Activated CD4-positive, alpha-beta T cell treated with anti-CD3 and anti-CD28 coated beads, Interleukin-2, amount 10 ng/mL, durations not matched to agents 24 days and 14 days (primary cell): Measurements from ENCODE around the gene ADGB. TPM values are rescaled to one million over a fixed set of nuclear protein-coding genes. Genes with fewer than 3 reads are reported as not detected.
"Not testable (repeated sequence)": the region's sequence is repeated elsewhere in the genome, so short reads cannot be mapped to it uniquely, and the experiment has no call there.

ENCODE experiments used
- DNase-seq: peaks from one replicate; pipeline ENCODE4 v3.0.0; 2022
- H3K27ac Mint-ChIP-seq: one replicate; pipeline ENCODE4 v1.8.0; 2022; ENCODE audit warnings: mild to moderate bottlenecking, mixed read lengths
- H3K27me3 Mint-ChIP-seq: one replicate; pipeline ENCODE4 v1.8.0; 2022; ENCODE audit warnings: mixed read lengths
- H3K36me3 Mint-ChIP-seq: one replicate; pipeline ENCODE4 v1.8.0; 2022; ENCODE audit warnings: low read depth, mild to moderate bottlenecking, mixed read lengths
- H3K4me1 Mint-ChIP-seq: one replicate; pipeline ENCODE4 v1.8.0; 2021; ENCODE audit warnings: mixed read lengths
- H3K4me3 Mint-ChIP-seq: one replicate; pipeline ENCODE4 v1.8.0; 2022; ENCODE audit warnings: mild to moderate bottlenecking, moderate library complexity, mixed read lengths
- H3K9me3 Mint-ChIP-seq: one replicate; pipeline ENCODE4 v1.8.0; 2021; ENCODE audit warnings: mixed read lengths
- intact Hi-C: fragments of 100-400 bp; cut with micrococcal nuclease; formaldehyde crosslinking; loops from one replicate; pipeline ENCODE4 v1.15.1; 2023
- total RNA-seq: library from RNA; stranded (reverse); gene quantifications from 2 replicates; pipeline ENCODE4 v1.2.3, GENCODE V29; 2022

ADGB gene
- total RNA-seq, 1 donor from 2014 or later, result not detected

GRCh38 chr6:146753306-146753705 is 154.5 kb downstream of the ADGB start:
- no peak overlapping the region for H3K27ac Mint-ChIP-seq
- no peak for DNase-seq
- H3K36me3 Mint-ChIP-seq, result no peaks in the 10 kb centered on the region
- intact Hi-C loops, result no loop called here
- peaks cover 9% of the 10 kb centered on the region for H3K27me3 Mint-ChIP-seq
- H3K9me3 Mint-ChIP-seq, result no peaks in the 10 kb centered on the region
- no peak overlapping the region for H3K4me3 Mint-ChIP-seq
- no peaks in the 10 kb centered on the region for H3K4me1 Mint-ChIP-seq

GRCh38 chr6:146767632-146768031 is 168.9 kb downstream of the ADGB start:
- H3K4me1 Mint-ChIP-seq, result peaks cover 16% of the 10 kb centered on the region
- H3K27me3 Mint-ChIP-seq, result peaks cover 13% of the 10 kb centered on the region
- H3K36me3 Mint-ChIP-seq, result no peaks in the 10 kb centered on the region
- H3K9me3 Mint-ChIP-seq, result no peaks in the 10 kb centered on the region
- no peak overlapping the region for H3K27ac Mint-ChIP-seq
- no peak overlapping the region for H3K4me3 Mint-ChIP-seq
- no peak for DNase-seq
- intact Hi-C loops, result no loop called here

- Mint-ChIP-seq H3K4me1 (peaks cover 16% of the 10 kb centered on the region), H3K9me3 (no peaks in the 10 kb centered on the region), H3K4me3 (no peak overlapping the region), H3K27ac (no peak overlapping the region), H3K27me3 (peaks cover 10% of the 10 kb centered on the region), H3K36me3 (no peaks in the 10 kb centered on the region)
- DNase-seq, result no peak
- intact Hi-C loops, result no loop called here
Measured at GRCh38 chr6:146768722-146769121, 169.9 kb downstream of the ADGB start.

GRCh38 chr6:146770275-146770964 is 171.6 kb downstream of the ADGB start:
- Mint-ChIP-seq H3K27ac (peak overlapping the region; percentile 14), H3K4me3 (peak overlapping the region; percentile 75), H3K36me3 (no peaks in the 10 kb centered on the region), H3K9me3 (no peaks in the 10 kb centered on the region), H3K4me1 (peaks cover 16% of the 10 kb centered on the region), H3K27me3 (peaks cover 8% of the 10 kb centered on the region)
- intact Hi-C loops, result no loop called here
- peak; percentile 66 for DNase-seq

- intact Hi-C loops, result no loop called here
- Mint-ChIP-seq H3K9me3 (no peaks in the 10 kb centered on the region), H3K36me3 (no peaks in the 10 kb centered on the region), H3K27me3 (peaks cover 8% of the 10 kb centered on the region), H3K4me1 (peaks cover 16% of the 10 kb centered on the region), H3K27ac (peak overlapping the region; percentile 14), H3K4me3 (peak overlapping the region; percentile 75)
- DNase-seq, result peak; percentile 84
Measured at GRCh38 chr6:146770965-146771735, 172.4 kb downstream of the ADGB start.

- peaks cover 13% of the 10 kb centered on the region for H3K4me1 Mint-ChIP-seq
- no peaks in the 10 kb centered on the region for H3K36me3 Mint-ChIP-seq
- no peaks in the 10 kb centered on the region for H3K9me3 Mint-ChIP-seq
- H3K27ac Mint-ChIP-seq, result no peak overlapping the region
- H3K4me3 Mint-ChIP-seq, result no peak overlapping the region
- no peak for DNase-seq
- intact Hi-C loops, result no loop called here
- H3K27me3 Mint-ChIP-seq, result peaks cover 4% of the 10 kb centered on the region
Measured at GRCh38 chr6:146775220-146775619, 176.4 kb downstream of the ADGB start.

- DNase-seq, result no peak
- Mint-ChIP-seq H3K4me1 (no peaks in the 10 kb centered on the region), H3K36me3 (no peaks in the 10 kb centered on the region), H3K27me3 (peaks cover 6% of the 10 kb centered on the region), H3K4me3 (no peak overlapping the region), H3K9me3 (no peaks in the 10 kb centered on the region), H3K27ac (no peak overlapping the region)
- intact Hi-C loops, result no loop called here
Measured at GRCh38 chr6:146781836-146782235, 183.1 kb downstream of the ADGB start.

- H3K27ac Mint-ChIP-seq, result no peak overlapping the region
- intact Hi-C loops, result no loop called here
- H3K4me3 Mint-ChIP-seq, result no peak overlapping the region
- H3K9me3 Mint-ChIP-seq, result no peaks in the 10 kb centered on the region
- H3K36me3 Mint-ChIP-seq, result no peaks in the 10 kb centered on the region
- H3K27me3 Mint-ChIP-seq, result peaks cover 6% of the 10 kb centered on the region
- peaks cover 5% of the 10 kb centered on the region for H3K4me1 Mint-ChIP-seq
- DNase-seq, result peak; percentile 80
Measured at GRCh38 chr6:146785001-146785585, 186.3 kb downstream of the ADGB start.

- H3K27me3 Mint-ChIP-seq, result peaks cover 2% of the 10 kb centered on the region
- no peaks in the 10 kb centered on the region for H3K9me3 Mint-ChIP-seq
- no peaks in the 10 kb centered on the region for H3K36me3 Mint-ChIP-seq
- H3K4me1 Mint-ChIP-seq, result peaks cover 5% of the 10 kb centered on the region
- DNase-seq, result no peak
- no peak overlapping the region for H3K4me3 Mint-ChIP-seq
- H3K27ac Mint-ChIP-seq, result no peak overlapping the region
- intact Hi-C loops, result no loop called here
Measured at GRCh38 chr6:146787876-146788508, 189.2 kb downstream of the ADGB start.

- no peaks in the 10 kb centered on the region for H3K36me3 Mint-ChIP-seq
- H3K27me3 Mint-ChIP-seq, result no peaks in the 10 kb centered on the region
- peaks cover 6% of the 10 kb centered on the region for H3K9me3 Mint-ChIP-seq
- no peak overlapping the region for H3K4me3 Mint-ChIP-seq
- peaks cover 5% of the 10 kb centered on the region for H3K4me1 Mint-ChIP-seq
- intact Hi-C loops, result no loop called here
- no peak overlapping the region for H3K27ac Mint-ChIP-seq
- DNase-seq, result no peak
Measured at GRCh38 chr6:146790561-146791091, 191.9 kb downstream of the ADGB start.

- intact Hi-C loops, result no loop called here
- peaks cover 11% of the 10 kb centered on the region for H3K9me3 Mint-ChIP-seq
Measured at GRCh38 chr6:146791930-146792329, 193.2 kb downstream of the ADGB start.

GRCh38 chr6:146793218-146793617 is 194.4 kb downstream of the ADGB start:
- H3K27me3 Mint-ChIP-seq, H3K4me3 Mint-ChIP-seq, intact Hi-C loops, DNase-seq, H3K27ac Mint-ChIP-seq, H3K36me3 Mint-ChIP-seq, H3K4me1 Mint-ChIP-seq: not testable (repeated sequence)
- peaks cover 11% of the 10 kb centered on the region for H3K9me3 Mint-ChIP-seq

More at GRCh38 chr6:146791930-146792329, 193.2 kb downstream of the ADGB start:
- Mint-ChIP-seq H3K4me3 (no peak overlapping the region), H3K27ac (no peak overlapping the region), H3K36me3 (no peaks in the 10 kb centered on the region), H3K27me3 (no peaks in the 10 kb centered on the region), H3K4me1 (peaks cover 5% of the 10 kb centered on the region)
- no peak for DNase-seq

- Mint-ChIP-seq H3K27ac (no peak overlapping the region), H3K4me3 (no peak overlapping the region), H3K9me3 (peaks cover 11% of the 10 kb centered on the region), H3K4me1 (no peaks in the 10 kb centered on the region), H3K27me3 (no peaks in the 10 kb centered on the region), H3K36me3 (no peaks in the 10 kb centered on the region)
- intact Hi-C loops, result no loop called here
- no peak for DNase-seq
Measured at GRCh38 chr6:146795479-146796133, 196.8 kb downstream of the ADGB start.
